ENCODE results near the gene GTF2IRD1. TPM values are rescaled to one million over a fixed set of nuclear protein-coding genes. Genes with fewer than 3 reads are reported as not detected.
A peak's percentile ranks its signal among the peaks of the same experiment; 100 is the strongest.

Gene GTF2IRD1
- total and polyA plus RNA-seq, 2 of the 13 experiments (the other 11 are each of a cell fraction or from before 2014, with no cell fraction given) = 16.5 to 26.7 TPM

DNA sequence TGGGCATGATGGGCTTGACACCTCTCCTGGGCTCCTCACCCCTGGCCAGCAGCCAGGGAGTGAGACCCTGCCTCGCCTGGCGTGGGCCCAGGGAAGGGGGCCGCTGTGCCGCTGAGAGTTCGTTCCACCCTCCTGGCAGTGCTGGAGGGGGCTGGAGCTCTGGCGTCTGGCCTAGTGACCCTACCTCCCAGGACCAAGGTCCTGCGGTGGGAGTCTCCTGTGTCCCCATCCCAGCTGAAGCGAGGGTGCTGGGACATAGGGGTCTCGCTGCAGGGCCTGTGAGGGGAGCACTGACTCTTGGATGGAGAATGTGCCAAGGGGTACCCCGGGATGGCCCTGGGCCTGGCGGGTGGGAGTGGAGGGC lies 1.2 kb downstream of the GTF2IRD1 start:
- no peak for FAIRE-seq
- H3K4me2 ChIP-seq (ENCODE audit: low read depth, low read length) = peak overlapping the region; percentile 90
- CTCF ChIA-PET (ENCODE audit: low intra/inter-chr PET ratio, low total read pairs) = no interaction called here
- POLR2A ChIA-PET = interaction anchor here (1.0 kb wide), 1 partner anchor 10 kb away, joined by 3 read pairs; no protein-coding TSS in a partner anchor
- H3K4me3 ChIP-seq (replicated peaks in 1 of 3; ENCODE audit: insufficient read depth in 1 of 3, low read depth in 2 of 3, low read length in 3 of 3) = peak overlapping the region; percentile 59 to 86 (median 66)
- intact Hi-C loops (cut with micrococcal nuclease; ENCODE audit: unreplicated experiment) = loop anchor here (1.0 kb wide), 1 partner anchor 39 kb away; no protein-coding TSS in a partner anchor
- peaks cover 3% of the 10 kb centered on the region; the same call in 1 of the 2 replicates for H4K20me1 ChIP-seq (ENCODE audit: insufficient read depth, low read length)
- H3K27ac ChIP-seq (ENCODE audit: extremely low read length, insufficient read depth, low read length) = peak overlapping the region; percentile 73
- BruUV-seq (replicated peaks) = no TSS peak
- in situ Hi-C loops (cut with HindIII; ENCODE audit: extremely low pct_ligation_motif_present, low pct_unique_long_range_greater_than_20kb) = no loop called here
- H2AFZ ChIP-seq (ENCODE audit: low read length) = no peak overlapping the region
- H3K4me1 ChIP-seq (ENCODE audit: insufficient read depth, low read length) = peaks cover 29% of the 10 kb centered on the region
- no peaks in the 10 kb centered on the region for H3K27me3 ChIP-seq (ENCODE audit: control insufficient read depth in 1 of 2, insufficient read depth in 2 of 2, low read length in 2 of 2)
- H3K9ac ChIP-seq (ENCODE audit: insufficient read depth, low read depth, low read length) = peak overlapping the region; percentile 74
- H3K9me3 ChIP-seq (ENCODE audit: low read length) = no peaks in the 10 kb centered on the region
- H3K79me2 ChIP-seq (ENCODE audit: insufficient read depth, low read length) = peaks cover 36% of the 10 kb centered on the region
- WGBS (ENCODE audit: low lambda C conversion rate) = 17% methylated on average over 1 of the region's 11 CpGs
- H3K36me3 ChIP-seq (replicated peaks in 1 of 2; ENCODE audit: control insufficient read depth in 1 of 2, insufficient read depth in 2 of 2, low read length in 2 of 2) = peaks cover 0 to 1% of the 10 kb centered on the region in 2 experiments; a peak in 1 of 5 replicates
- peak; percentile 25 for ATAC-seq
- DNase-seq (ENCODE audit: low spot score) = no peak
- TF ChIP-seq EZH2 (conservative IDR thresholded peaks at IDR 0.05; ENCODE audit: low read depth, low read length) (no peak), ZNF704 (CRISPR knock-in tag; IDR thresholded peaks at IDR 0.05; ENCODE audit: borderline replicate concordance) (0 out of 2 replicates have a peak, but pooled peaks have one; percentile 13), ZNF776 (CRISPR knock-in tag; IDR thresholded peaks at IDR 0.05) (0 out of 2 replicates have a peak, but pooled peaks have one; percentile 10), TARDBP (CRISPR knock-in tag; IDR thresholded peaks at IDR 0.05) (0 out of 2 replicates have a peak, but pooled peaks have one; percentile 5), SIN3A (IDR thresholded peaks at IDR 0.05; ENCODE audit: borderline replicate concordance, low read depth, low read length) (0 out of 2 replicates have a peak, but pooled peaks have one; percentile 11), SRY (CRISPR knock-in tag; IDR thresholded peaks at IDR 0.05) (0 out of 2 replicates have a peak, but pooled peaks have one; percentile 56), ZSCAN22 (CRISPR knock-in tag; IDR thresholded peaks at IDR 0.05) (no peak), ZNF800 (CRISPR knock-in tag; IDR thresholded peaks at IDR 0.05) (0 out of 2 replicates have a peak, but pooled peaks have one; percentile 28), ZFX (CRISPR knock-in tag; IDR thresholded peaks at IDR 0.05; ENCODE audit: low read depth) (peak; percentile 48; the same call in 1 of the 2 replicates), REPIN1 (CRISPR knock-in tag; IDR thresholded peaks at IDR 0.05; ENCODE audit: borderline replicate concordance, low read depth) (peak; percentile 23; the same call in 1 of the 2 replicates), ZNF121 (CRISPR knock-in tag; IDR thresholded peaks at IDR 0.05) (peak; percentile 89), RBFOX2 (IDR thresholded peaks at IDR 0.05; ENCODE audit: low read depth, low read length) (peak; percentile 25; the same call in 1 of the 2 replicates), ARID2 (CRISPR knock-in tag; IDR thresholded peaks at IDR 0.05; ENCODE audit: borderline replicate concordance) (0 out of 2 replicates have a peak, but pooled peaks have one; percentile 56), GFI1 (CRISPR knock-in tag; IDR thresholded peaks at IDR 0.05; ENCODE audit: borderline replicate concordance) (no peak), ZNF503 (CRISPR knock-in tag; IDR thresholded peaks at IDR 0.05) (no peak)
- TF ChIP-seq, protein P1, sequence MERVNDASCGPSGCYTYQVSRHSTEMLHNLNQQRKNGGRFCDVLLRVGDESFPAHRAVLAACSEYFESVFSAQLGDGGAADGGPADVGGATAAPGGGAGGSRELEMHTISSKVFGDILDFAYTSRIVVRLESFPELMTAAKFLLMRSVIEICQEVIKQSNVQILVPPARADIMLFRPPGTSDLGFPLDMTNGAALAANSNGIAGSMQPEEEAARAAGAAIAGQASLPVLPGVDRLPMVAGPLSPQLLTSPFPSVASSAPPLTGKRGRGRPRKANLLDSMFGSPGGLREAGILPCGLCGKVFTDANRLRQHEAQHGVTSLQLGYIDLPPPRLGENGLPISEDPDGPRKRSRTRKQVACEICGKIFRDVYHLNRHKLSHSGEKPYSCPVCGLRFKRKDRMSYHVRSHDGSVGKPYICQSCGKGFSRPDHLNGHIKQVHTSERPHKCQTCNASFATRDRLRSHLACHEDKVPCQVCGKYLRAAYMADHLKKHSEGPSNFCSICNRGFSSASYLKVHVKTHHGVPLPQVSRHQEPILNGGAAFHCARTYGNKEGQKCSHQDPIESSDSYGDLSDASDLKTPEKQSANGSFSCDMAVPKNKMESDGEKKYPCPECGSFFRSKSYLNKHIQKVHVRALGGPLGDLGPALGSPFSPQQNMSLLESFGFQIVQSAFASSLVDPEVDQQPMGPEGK (CRISPR knock-in tag; IDR thresholded peaks at IDR 0.05) = 0 out of 2 replicates have a peak, but pooled peaks have one; percentile 24
